NCI-H1092 treated with DMSO at 0.1 percent for 48 hours (cell line): ENCODE measurements around the gene ACOT7.

Source experiments
- DNase-seq: peaks from one replicate; lab custom pipeline; 2025; lab: John Stamatoyannopoulos, UW

Gene ACOT7

GRCh38 chr1:6285336-6285735, 108.2 kb downstream of the ACOT7 start:
- no peak for DNase-seq

GRCh38 chr1:6282577-6283270, 110.8 kb downstream of the ACOT7 start:
- no peak for DNase-seq

GRCh38 chr1:6281511-6282402, 111.8 kb downstream of the ACOT7 start:
- no peak for DNase-seq

DNA sequence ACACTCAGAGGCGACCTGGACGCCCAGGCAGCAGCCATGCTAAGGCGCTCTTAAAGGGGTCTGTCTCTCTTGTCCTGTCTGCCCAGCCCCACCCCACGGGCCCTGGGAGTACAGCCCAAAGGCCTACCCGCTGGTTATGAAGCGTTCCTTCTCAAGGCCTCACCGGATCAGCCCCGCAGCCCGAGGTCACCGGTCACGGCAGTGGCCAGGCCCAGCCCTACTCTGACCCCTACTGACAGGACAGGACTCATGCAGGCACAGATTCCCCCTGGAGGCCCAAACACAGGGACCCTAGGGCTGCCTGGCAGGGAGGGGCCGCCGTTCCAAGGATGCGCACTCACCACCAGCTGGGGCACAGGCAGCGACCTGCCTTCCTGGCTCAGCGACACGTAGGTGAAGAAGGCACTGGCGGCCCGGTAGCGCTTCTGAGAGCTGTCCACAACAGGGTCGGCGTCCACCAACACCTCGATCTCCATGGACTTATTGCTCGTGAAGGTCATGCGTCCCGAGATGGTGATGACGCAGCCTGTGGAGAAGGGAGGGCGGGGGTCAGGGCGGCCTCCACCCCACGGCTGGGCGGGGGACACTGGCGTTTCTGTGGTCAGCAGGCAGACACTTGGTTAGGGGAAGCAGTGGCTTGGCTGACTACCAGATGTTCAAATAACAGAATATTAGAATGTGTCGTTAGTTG, 112.7 kb downstream of the ACOT7 start:
- DNase-seq = no peak

GRCh38 chr1:6279613-6280383, 113.8 kb downstream of the ACOT7 start:
- DNase-seq = no peak

DNA sequence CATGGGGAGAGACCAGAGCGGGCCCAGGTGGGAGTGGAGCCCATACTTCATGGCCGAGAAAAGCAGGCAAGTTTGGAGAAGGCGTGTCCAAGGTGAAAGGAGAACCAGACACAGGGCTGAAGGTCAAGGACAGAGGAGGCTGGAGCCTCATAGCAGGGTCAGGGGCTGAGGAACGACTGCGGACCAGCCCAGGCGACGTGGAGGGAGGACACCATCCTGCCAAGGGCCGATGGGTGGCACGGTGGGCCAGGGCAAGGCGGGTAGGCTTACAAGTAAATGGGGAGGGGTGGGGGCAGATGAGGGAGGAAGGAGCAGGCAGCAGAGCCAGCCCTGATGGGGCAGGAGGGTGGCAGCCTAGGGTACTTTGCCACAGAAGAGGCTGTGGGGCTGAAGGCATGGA, 114.5 kb downstream of the ACOT7 start:
- DNase-seq = no peak

DNA sequence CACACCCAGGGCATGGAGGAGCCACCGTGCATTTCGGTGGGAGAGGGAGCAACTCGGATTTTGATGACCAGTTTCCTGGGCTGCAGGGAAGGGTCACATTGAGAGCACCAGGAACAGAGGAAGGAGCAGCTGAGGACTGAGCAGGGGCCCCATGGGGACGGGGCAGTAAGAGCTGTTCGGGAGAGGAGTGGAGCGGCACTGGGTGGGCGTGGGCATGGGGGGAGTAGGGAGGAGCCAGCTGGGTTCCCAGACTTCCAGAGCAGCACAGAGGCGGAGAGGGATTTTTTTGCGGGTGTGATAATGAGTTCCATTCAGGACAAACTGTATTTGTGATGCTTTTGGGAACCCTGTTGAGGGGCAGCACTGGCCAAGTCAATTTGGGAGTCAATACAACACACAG, 115.3 kb downstream of the ACOT7 start:
- DNase-seq = no peak

GRCh38 chr1:6276811-6277555, 116.6 kb downstream of the ACOT7 start:
- no peak for DNase-seq

- peak; percentile 78 for DNase-seq
These were observed 117.5 kb downstream of the ACOT7 start for GRCh38 chr1:6275826-6276782.

DNA sequence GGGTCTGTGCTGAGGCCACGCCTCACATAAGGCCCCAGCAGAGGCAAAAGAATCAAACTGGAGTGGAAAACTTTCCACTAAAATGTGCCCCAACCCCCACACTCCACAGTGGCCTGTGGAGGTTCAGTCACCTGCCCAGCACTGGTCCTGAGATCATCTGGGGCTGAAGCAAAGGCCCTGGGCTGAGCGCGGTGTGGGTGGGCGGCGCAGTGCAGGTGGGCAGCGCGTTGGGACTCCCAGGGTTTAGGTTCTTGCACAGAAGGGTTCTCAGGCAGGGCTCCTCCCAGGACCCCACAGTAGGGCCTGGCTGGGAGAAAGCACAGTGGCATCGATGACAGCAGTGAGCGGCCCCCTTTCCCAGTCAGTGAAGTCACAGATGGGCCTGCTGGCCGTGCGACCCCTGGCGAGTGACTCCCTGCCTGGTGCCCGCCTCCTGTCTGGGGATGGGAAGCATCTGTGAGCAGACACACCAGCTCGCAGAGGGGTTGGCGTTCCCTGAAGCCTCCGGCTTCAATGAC, 118.9 kb downstream of the ACOT7 start:
- no peak for DNase-seq

DNA sequence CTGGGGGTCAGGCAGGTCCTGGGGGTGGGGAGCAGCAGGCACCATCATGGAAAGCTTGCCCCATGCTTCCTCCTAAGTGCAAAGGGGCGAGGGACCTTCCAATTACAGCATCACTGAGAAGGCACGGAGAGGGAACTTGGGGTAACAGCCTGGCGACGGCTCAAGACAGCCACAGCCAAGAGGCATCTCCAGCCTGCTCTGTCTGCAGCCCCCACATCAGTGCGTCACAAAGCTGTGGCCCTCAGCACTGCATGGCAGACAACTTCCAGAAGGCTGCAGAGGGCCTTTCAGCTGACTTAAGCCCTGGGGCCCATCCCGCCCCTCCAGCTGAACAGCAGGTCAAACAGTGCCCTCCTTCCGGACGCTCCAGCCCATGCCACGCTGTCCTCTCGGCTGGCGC, 119.5 kb downstream of the ACOT7 start:
- no peak for DNase-seq

- no peak for DNase-seq
These were observed 120.1 kb downstream of the ACOT7 start for GRCh38 chr1:6273380-6273891.

DNA sequence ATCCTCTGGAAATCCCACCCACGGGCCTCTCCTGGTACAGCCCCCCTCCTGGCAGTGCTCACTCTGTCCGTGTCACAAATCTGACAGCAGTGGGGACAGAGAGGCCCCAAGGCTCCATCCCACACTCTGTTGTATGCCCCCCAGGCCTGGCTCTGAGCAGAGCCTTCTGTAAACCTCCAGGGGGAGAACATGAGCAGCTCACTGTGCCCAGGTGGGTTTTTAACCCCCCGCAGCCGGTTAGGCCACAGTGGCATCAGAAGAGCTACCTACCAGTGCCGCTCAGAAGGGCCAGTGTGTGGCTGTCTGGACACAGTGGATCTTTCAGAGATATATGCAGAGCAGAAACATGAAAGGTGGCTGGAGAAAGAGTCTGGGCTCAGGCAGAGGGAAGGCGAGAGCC, 120.7 kb downstream of the ACOT7 start:
- no peak for DNase-seq

DNA sequence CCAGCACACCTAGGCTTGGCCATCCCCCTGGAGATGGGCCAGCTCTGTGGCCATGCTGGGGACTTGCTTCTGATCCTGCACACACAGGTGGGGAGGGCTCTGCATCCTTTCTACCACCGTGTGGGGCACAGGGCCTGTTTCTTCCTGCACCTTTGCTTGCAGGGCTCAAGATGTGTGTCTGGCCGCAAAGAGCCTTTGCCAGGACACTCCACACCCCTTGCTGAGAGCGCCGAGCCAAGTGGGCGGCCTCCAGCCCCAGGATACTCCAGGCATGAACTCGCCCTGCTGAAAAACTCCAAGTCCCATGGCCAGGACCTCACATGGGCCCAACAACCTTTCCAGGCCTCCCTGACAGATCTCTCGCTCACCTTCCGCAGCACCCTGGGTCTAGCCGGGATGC, 121.1 kb downstream of the ACOT7 start:
- no peak for DNase-seq

DNA sequence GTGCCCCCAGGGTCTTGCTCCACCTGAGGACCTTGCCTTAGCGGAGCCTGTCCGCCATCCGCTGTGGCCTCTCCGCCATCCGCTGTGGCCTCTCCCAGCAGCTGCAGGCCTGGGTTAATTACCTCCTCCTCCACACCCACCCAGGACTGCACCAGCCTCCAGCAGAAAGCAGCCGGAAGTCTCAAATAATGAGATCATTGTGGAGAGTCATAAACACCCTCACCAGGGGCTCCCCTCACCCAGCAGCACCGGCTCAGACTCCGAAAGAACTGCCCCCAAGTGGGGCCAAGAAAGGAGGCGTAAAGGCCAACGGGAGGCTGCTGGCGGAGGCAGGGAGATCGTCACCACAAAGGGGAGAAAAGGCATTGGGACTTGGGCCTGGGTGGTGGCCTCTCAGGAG, 122.0 kb downstream of the ACOT7 start:
- peak; percentile 86 for DNase-seq

DNA sequence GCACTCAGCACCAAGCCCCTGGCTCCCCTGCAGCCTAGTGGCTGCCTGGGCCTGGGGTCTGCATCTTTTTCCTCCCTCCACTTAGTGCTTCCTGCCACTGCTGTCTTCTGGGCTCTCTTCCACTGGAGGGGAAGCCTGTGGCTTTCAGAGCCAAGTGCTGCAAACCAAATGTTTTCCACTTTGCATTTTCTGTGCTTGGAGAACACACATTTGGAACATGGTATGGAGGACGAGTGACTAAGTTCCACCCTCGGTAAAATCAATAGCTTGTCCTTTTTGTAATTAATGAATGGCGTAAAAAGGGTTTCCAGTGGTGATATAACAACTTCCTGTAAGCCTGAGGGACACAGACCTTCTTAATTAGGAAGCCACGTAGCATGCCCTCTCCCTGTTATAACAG, 122.6 kb downstream of the ACOT7 start:
- no peak for DNase-seq

DNA sequence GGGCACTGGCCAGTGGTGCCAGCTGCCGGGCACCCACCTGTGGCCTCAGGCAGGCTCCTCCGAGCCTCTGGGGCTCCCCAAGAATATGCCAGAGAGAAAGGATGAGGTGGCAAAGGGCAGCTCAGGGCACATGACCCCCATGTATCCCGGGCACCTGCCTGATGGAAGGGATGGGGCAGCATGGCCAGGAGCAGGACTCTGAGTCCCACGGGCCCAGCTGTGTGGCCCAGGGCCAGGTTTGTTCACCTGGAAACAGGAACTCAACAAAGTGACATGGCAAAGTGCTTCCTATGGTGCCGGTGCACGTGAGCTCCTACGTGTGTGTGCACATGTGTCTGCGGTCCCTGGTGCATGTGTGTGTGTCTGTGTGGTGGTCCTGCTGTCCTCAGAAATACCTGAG, 123.2 kb downstream of the ACOT7 start:
- DNase-seq = no peak

DNA sequence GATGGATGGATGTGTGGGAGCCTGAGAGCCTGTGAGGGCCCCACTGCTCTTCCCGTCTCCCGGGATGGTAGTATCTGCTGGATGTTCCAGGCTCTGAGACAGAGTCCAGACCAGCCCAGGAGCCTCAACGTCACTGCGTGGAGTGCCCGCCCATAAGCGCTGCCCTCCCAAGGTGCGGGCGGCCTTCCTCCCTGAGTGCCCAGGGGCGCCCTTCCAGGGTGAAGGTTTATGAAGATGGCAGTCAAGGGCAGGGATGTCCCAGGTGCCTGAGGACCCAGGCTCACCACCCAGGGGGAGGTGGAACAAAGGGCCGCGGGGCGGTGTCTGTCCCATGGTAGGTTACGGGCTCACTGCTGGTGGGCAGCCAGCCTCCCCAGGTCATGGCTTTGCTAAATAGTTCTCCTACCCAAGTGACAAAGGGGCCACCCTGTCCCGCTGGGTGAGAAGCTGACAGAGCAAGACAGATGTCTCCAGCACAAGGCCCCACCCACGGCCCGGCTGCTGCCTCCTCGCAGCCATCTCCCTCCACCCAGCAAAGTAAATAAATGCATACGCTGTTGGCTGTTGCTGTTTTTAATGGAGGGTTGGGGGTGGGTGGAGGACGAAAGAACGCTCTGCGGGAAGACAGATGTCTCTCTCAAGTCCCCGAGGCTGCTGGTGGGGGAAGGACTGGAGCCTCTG, 123.7 kb downstream of the ACOT7 start:
- DNase-seq = peak; percentile 84

DNA sequence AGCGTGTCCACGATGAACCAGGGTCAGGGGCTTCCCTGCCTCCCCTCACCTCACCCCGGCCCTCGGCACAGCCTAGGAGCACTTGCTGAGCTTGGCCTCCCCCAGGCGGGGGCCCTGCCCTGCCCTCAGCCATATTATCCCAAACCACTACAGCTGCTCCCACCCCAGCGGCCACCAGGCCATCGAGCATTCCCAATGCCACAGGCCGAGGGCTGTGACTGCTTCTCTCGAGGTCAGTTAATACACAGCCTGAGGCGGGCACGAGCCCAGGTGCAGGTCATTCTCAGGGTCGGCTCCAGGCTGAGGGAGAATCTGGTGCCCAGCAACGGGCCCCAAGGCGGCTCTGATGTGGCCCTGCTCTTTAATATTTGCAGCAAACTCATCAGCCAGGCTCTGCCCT, 124.3 kb downstream of the ACOT7 start:
- no peak for DNase-seq
